NCI-H510A treated with DMSO at 0.1 percent for 48 hours (cell line): ENCODE data around the gene SELENOW.
"Not testable (repeated sequence)": the region's sequence is repeated elsewhere in the genome, so short reads cannot be mapped to it uniquely, and the experiment has no call there.

Experiments
- DNase-seq: peaks from one replicate; lab custom pipeline; 2025; lab: John Stamatoyannopoulos, UW

SELENOW gene

DNA sequence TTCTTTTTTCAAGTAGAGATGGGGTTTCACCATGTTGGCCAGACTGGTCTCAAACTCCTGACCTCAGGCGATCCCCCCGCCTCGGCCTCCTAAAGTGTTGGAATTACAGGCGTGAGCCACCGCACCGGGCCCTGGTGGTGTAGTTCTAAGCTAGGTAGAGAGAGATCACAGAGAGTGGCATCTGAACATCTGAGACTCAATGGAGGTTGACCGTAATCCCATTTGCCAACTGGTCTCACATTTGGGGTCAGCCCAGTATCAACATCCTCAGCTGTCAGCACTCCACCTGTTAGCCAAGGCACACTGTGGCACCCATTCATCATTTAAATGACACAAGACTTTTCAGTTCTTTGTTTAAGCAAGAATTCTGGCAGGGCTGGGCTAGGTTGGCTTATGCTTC is 8.1 kb downstream of the SELENOW start:
- no peak for DNase-seq

- DNase-seq: not testable (repeated sequence)
These were observed 8.8 kb downstream of the SELENOW start for GRCh38 chr19:47787307-47787706.

GRCh38 chr19:47789811-47790210 is 11.3 kb downstream of the SELENOW start:
- DNase-seq: not testable (repeated sequence)

- DNase-seq: peak; percentile 30
These were observed 11.9 kb downstream of the SELENOW start for GRCh38 chr19:47790398-47790814.

GRCh38 chr19:47792616-47793015 is 14.1 kb downstream of the SELENOW start:
- no peak for DNase-seq

DNA sequence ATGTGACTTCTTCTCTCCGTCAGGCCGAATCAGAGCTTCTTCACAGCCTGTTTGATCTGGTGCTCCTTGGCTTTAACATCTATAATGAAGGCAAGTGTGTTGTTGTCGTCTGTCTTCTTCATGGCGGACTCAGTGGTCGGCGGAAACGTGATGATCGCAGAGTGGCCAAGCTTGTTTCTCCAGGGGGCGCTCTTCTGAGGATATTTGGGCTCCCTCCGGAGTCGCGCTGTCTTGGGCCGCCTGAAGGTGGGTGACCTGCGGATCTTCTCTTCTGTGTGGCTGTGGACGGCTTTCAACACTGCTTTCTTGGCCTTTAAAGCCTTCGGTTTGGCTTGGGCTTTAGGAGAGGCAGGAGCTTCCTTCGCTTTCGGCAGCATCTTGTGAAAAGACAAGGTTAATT is 16.0 kb downstream of the SELENOW start:
- DNase-seq: no peak

- no peak for DNase-seq
These were observed 18.3 kb downstream of the SELENOW start for GRCh38 chr19:47796785-47797184.

- DNase-seq: no peak
These were observed 19.7 kb downstream of the SELENOW start for GRCh38 chr19:47797996-47798903.

GRCh38 chr19:47798904-47799266 is 20.4 kb downstream of the SELENOW start:
- DNase-seq: no peak

- no peak for DNase-seq
These were observed 22.8 kb downstream of the SELENOW start for GRCh38 chr19:47801270-47801669.

- DNase-seq: no peak
These were observed 24.1 kb downstream of the SELENOW start for GRCh38 chr19:47802521-47803043.

DNA sequence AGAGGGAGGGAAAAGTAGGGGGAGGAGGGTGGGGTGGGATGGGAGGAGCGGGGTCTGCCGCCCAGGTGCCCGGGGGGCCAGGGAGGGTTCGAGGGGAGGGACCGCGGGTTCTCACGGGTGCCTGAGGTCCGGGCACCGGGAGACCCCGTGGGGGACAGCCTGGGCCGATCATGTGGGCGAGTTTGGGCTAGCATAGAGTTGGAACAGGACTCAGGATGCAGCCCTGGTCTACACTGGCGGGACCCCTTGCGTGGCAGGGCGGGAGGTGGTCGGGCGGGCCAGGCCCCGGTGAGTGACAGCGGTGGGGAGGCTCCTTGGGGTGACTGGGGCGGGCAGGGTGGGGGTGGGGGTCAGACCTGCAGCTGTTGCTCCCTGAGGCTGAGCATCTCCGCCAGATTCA is 24.6 kb downstream of the SELENOW start:
- DNase-seq: not testable (repeated sequence)

DNA sequence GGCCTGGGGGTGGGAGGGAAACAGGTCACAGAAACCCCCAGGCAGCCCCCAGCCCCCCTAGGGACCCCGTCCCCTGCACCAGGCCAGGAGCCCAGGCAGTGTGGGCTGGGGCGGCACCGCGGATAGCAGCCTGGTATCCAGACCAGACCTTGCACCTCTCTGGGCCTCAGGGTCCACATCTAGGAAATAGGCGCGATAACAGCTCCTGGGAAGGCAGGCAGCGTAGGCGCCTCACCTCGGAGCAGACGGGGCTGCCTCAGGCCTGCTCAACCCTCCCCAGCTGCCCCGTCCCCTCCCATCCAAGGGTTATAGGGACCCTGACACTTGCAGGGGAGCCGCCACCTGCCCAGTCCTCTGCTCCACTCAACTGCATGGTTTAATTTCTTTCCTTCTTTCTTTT is 25.2 kb downstream of the SELENOW start:
- not testable (repeated sequence) for DNase-seq

DNA sequence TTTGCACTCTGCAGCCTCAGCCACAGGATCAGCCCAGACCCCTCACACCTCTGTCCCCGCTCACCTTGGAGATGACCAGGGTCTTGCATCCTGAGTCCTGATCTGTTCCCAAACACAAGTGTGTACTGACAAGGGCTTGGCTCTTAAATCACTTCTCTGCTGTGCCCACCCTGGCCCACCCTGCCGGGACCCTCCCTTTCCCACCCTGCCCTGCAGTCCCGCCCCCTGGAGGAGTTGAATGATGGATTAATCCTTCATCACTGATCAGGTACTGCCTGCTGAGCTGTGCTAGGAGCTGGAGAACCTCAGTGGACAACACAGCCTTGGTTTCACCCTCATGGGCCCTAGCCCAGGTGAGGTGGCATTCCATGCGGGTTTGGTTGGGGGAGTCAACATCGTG is 25.9 kb downstream of the SELENOW start, which contains the start of gene TPRX1:
Gene TPRX1, minus strand, starts transcription at position 101 of the 400 bp plus-strand sequence. Its CDS starts 12 bp downstream, at position 89.
- DNase-seq: not testable (repeated sequence)

GRCh38 chr19:47805313-47805712 is 26.8 kb downstream of the SELENOW start:
- DNase-seq: no peak

DNA sequence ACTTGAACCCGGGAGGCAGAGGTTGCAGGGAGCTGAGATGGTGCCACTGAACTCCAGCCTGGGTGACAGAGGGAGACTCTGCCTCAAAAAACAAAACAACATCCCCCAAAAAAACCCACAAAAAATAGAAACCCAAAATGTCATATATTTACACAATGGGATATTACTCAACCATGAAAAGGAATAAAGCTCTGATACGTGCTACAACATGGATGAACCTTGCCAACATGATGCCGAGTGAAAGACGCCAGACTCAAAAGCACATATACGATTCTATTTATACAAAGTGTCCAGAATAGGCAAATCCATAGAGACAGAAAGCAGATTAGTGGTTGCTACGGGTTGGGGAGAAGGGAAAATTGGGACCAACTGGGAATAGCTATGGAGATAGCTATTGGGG is 27.9 kb downstream of the SELENOW start:
- DNase-seq: no peak

GRCh38 chr19:47813304-47813994 is 34.9 kb downstream of the SELENOW start:
- peak; percentile 17 for DNase-seq

DNA sequence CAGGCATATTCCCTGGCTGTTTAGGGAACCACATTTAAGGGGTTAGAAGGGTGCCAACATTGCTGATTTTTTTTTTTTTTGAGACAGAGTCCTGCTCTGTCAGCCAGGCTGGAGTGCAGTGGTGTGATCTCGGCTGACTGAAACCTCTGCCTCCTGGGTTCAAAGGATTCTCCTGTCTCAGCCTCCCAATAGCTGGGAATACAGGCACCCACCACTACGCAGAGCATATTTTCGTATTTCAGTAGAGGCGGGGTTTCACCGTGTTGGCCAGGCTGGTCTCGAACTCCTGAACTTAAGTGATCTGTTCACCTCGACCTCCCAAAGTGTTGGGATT is 35.5 kb downstream of the SELENOW start:
- DNase-seq: no peak

GRCh38 chr19:47816270-47816669 is 37.8 kb downstream of the SELENOW start:
- not testable (repeated sequence) for DNase-seq

- DNase-seq: not testable (repeated sequence)
These were observed 39.7 kb downstream of the SELENOW start for GRCh38 chr19:47818221-47818620.

DNA sequence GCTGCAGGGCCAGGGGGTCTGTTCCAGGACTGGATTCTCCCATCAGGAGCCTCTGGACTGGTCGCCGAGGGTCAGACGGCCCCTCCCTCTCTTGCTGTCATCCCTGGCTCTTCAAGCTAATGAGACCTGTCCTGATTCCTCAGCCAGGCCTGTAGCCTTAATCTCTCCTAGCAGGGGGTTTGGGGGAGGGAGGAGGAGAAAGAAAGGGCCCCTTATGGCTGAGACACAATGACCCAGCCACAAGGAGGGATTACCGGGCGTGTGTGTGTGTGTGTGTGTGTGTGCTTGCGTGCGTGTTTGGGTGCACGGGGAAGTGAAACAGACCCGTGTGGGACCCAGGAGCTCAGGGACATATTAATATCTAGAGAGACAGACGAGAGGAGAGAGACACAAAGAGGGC is 41.4 kb downstream of the SELENOW start:
- DNase-seq: no peak

- DNase-seq: no peak
These were observed 41.9 kb downstream of the SELENOW start for GRCh38 chr19:47820410-47820809.

GRCh38 chr19:47821460-47822020 is 43.0 kb downstream of the SELENOW start, which contains the start of gene CRX:
Gene CRX (plus strand): TSS chr19:47821937. CDS start chr19:47834444, 12,507 bp downstream.
- no peak for DNase-seq
